CD4-positive, alpha-beta T cell treated with Interleukin-15 for 4 hours (primary cell): ENCODE results near the gene SLC25A48.

Source experiments
- DNase-seq: peaks from one replicate; pipeline ENCODE4 v3.0.0-alpha.2; 2020; ENCODE audit warnings: low spot score

Gene SLC25A48

DNA sequence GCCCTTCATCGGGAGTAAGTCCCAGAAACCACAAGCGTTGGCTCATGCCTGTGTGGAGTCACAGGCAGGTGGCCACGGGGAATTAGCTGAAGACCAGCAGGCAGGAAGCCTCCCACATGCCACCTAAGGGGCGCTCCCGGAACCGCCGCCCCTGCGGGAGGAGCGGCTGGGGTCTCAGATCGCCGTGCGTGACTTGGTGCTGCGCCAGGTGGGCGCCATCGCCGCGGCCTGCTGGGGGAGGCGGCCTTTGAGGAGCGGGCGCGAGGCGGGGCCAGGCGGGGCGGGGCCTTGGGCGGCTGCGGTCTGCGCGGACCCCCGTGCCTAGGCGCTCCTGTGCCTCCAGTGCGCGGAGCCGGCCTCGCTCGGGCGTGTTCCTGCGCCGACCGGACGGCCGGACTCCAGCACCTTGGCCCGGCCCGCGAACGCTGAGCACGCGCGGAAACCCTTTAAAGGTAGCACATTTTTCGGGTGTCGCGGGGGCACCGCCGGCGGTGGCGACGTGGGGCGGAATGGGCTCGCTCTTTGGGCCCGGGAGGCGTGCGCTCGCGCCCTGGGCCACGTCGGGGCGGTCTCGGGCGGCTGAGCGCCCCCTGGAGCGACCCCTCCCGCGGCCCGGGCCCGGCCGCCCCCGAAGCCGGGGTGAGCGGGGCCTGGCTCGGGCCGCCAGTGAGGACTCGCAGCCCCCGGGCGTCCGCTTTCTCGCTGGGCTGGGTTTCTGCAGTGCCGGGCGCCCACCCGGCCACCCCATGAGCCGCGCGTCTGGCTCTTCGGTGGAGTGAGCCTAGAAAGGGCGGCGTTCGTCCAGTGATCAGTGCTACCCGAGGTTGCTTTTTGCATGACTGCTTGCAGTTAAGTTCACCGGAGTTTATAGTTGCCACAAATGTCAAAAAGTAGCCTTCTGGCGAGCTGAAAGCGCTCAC is 95.8 kb downstream of the SLC25A48 start:
- DNase-seq, result no peak

DNA sequence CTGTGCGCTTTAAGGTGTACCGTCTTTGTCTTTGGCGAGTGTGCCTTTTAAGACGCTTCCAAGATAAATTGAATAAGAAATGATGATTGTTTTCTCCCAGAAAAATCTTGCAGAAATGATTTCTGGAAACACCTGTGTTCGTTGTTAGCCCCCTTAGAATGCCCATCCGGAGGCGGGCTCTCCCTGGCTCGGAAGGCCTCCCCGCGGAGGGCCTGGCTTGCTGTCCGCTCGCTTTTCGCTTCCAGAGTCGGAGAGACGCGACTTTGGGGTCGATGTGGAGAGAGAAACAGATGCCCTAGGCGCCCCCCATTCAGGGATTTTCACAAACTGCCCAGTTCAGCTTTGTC is 96.5 kb downstream of the SLC25A48 start:
- DNase-seq, result no peak

DNA sequence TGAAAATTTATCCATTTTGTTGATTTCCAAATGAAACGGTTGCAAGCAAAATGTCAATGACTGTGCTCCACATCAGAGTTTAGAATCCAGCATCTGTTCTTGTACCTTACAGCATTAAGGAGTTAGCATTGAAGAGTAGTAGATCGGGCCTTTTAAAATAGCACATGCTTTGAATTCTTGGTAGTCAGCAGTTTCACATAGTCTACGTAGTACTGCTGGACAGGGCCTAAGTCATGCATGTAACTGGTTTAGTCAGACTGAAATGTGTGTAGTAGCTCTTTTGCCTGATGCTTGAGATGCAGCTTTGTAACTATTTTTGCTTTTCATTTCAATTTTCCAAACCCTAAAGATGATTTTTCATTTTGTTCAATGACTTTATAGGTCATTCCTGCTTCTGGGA is 100.5 kb downstream of the SLC25A48 start:
- DNase-seq, result no peak

DNA sequence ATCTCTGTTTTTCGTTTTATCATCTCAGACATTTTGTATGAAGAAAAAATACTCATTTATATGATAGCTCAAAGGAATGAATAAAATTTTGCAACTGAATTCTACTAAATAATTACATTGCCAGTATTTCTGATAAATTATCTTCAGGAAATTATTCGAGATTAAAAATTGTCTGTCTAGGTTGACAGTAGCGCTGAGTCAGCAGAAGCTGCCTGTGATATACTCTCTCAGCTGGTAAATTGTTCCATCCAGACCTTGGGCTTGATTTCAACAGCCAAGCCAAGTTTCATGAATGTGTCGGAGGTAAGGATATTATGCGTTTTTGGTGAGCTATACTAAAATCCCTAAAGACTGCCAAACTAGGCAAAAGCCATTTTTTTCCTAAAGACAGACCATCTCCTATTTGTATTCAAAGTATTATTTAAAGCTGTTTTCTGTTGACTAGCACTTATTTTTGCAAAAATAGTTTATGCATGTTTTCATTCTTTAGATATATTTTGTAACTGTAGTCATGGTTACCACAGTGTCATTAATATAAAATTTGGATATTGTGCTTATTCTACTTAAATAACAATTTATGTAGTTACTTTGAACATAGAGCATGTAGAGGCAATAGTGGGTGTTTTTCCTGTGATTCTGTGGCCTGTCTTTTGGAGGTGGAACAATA is 102.9 kb downstream of the SLC25A48 start:
- no peak for DNase-seq
